Measurements from ENCODE around the gene TNS3.

The TNS3 gene

GRCh38 chr7:47231627-47232026, 350.3 kb downstream of the TNS3 start:
- DNase-seq = no peak

GRCh38 chr7:47231032-47231431, 350.9 kb downstream of the TNS3 start:
- no peak for DNase-seq

DNA sequence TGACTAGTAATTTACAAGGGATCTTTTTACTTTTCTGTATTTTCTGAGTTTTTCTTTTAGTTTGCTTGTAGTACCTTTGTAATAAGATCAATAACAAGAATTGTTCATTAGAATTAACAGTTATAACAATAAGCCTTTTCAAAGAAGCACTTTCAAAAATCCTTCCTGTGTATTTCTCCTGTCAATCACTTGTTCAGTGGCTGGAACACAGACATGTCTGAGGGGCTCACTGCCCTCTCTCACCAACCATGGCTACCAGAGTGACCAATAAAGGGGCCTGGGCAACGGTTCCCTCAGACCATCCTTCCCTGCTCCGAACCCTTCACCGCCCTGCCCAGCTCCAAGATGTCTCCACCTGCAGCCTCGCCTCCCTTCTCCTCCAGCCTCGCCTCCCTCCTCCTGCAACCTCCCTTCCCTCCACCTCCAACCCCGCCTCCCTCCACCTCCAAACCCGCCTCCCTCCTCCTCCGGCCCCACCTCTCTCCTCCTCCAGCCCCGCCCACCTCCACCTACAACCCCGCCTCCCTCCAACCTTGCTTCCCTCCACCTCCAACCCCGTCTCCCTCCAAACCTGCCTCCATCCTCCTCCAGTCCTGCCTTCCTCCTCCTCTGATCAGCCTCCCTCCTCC, 353.4 kb downstream of the TNS3 start:
- no peak for DNase-seq

GRCh38 chr7:47227762-47228177, 354.1 kb downstream of the TNS3 start:
- peak; percentile 58 for DNase-seq

- DNase-seq = no peak
Observed at GRCh38 chr7:47226696-47227095, 355.2 kb downstream of the TNS3 start.

DNA sequence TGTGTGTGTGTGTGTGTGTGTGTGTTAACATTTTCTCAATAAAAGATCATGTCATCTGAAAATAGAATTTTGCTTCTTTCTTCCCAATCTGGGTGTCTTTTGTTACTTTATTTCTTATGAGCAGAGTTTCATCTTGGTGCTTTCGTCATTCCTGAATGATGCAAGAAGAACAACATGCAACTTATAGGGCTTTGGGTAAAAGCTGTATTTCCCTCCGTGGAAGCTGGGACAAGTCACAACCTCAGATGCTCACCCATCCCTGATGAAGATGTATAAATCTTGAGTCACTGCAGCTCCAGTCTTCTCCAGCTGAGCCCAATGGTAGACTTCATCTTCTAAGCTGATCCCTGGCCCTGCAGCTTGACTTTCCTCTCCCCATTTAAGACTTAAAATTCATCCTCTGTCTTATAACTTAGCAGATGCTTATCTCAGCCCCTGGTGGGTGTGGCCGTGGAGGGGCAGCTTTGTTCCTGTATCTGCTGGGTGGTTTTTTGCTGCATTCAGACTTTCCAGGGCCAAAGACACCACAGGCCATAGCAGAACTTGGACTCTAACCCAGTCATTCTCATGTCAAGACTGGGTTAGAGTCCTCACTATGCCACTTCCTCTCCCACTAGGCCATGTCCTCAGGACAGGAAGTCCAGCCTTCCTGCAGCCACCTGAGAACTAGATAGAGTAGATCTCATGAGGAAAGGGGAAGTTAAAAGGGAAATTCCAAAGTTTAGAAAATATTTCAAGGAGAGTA, 356.4 kb downstream of the TNS3 start:
- no peak for DNase-seq
